Measurements from ENCODE around the gene SCTR.

Gene SCTR

DNA sequence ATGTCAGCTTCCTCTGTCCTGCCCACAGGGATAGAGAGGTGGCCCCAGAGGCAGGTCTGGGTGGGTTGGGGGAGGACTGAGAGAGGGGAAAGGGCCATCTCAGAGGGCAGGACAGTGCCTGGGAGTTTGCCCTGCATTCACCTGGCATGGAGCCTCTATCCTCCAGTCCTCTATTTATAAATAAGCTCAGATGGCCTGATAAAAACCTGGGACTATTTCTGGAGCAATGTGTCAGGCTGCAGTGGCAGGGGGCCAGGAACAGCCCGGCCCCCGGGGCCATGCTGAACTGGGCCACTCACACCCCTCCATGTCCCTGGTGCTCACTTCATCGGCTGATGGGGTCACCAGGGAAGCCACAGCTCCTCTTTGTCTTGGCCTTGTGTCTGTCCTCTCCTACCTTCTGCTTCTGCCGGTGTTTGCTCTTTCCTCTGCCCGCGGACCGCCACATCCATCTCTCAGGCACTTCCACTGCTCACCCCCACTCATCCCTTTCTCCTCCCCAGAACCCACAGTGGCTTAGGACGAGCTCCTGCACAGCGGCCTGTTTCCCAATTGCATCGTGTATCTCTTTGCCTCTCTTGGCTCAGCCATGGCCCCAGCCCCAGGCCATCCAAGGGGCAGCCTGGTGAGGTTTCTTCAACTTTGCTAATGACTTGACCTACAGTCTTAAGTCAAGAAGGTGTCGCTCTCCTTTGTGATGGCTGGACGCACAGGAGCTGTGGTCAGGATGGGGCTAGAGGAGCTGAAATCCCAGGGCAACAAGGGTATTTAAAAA is 38.8 kb downstream of the SCTR start:
- DNase-seq (ENCODE audit: low read depth): no peak
- TF ChIP-seq CTCF (IDR thresholded peaks at IDR 0.05; ENCODE audit: control insufficient read depth, extremely low read depth, insufficient read depth): no peak
- H3K4me3 ChIP-seq (ENCODE audit: low read depth, low read length): no peak overlapping the region

GRCh38 chr2:119484834-119485233 is 39.4 kb downstream of the SCTR start:
- DNase-seq (ENCODE audit: low read depth): no peak
- no peak for TF ChIP-seq CTCF (IDR thresholded peaks at IDR 0.05; ENCODE audit: control insufficient read depth, extremely low read depth, insufficient read depth)
- no peak overlapping the region for H3K4me3 ChIP-seq (ENCODE audit: low read depth, low read length)

DNA sequence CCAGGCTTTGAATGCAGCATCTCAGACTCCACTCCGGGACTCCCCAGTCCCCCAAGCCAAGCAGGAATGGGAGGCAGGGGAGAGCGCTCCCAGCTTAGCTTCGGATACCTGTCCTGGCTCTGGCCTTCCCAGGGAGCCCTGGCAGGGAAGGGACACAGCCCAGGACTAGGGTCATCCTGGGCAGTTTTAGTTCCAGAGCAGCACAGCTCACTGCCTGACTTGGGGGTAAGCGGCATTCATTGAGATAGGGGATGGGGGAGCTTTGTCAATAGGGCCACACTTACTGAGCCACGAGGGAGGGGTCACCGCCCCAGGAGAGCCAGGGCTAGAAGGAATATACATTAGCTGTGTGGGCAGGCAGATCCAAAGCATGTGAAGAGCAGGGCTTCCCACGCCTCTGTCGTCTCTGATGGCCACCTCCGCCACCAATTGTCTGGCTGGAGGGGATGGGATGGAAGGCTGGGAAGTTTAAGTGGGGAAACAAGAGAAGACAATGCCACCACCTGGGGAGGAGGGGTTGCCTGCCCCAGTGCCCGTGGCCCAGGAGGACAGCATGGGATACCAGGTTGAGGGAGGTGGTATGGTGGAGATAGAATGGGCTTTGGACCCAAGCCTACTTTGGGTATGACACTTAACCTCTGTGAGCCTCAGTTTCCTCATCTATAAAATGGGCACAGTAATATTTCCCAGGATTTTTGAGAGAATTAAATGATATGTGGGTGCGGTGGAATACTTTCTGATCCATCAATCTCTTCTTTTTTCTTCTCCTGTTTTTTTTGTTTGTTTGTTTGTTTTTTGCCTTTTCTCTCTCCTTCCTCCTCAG is 40.2 kb downstream of the SCTR start:
- no peak for DNase-seq (ENCODE audit: low read depth)
- no peak overlapping the region for H3K4me3 ChIP-seq (ENCODE audit: low read depth, low read length)
- no peak for TF ChIP-seq CTCF (IDR thresholded peaks at IDR 0.05; ENCODE audit: control insufficient read depth, extremely low read depth, insufficient read depth)

- no peak for TF ChIP-seq CTCF (IDR thresholded peaks at IDR 0.05; ENCODE audit: control insufficient read depth, extremely low read depth, insufficient read depth)
- H3K4me3 ChIP-seq (ENCODE audit: low read depth, low read length): no peak overlapping the region
- DNase-seq (ENCODE audit: low read depth): no peak
Observed at GRCh38 chr2:119483395-119483753, 40.9 kb downstream of the SCTR start.

DNA sequence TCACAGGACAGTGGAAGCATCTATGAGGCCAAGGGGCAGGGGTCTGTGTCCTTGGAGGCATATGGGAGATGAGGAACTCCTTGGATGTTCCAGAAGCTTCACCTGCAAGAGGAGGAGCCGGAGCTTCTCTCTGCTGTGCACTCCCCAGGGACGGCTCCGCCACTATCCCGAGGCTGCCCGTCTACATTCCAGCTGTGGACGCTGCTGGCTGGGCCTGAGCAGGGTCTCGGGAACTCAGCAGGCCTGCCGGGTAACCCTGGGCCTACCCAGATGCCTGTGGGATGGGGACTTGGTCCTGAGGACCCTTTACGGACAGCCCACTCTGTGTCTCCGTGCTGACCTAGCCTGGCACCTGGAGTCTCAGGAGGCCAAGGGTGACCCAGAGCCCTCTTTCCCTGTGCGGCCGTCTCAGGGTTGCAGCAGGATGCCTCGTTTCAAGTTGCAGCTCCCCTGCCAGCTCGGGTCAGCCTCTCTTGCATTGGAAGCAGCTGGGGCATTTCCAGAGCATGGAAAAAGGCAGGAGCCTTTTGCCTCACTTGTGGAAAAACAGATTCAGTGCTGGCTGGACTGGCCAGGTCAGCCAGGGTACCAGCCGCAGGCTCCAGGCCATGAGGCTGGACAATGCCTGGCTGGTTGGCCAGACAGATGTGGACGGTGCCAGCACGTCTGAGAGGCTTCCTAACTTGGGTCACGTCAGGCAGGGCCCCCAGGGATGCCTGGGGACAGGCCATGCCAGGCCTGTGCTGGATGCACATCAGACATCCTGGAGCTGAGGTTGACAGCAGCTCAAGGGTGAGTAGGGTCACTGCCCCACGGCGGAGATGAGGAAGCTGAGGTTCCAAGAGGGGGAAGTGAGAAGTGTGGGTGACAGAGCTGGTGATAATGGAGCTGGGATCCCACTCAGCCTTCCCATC is 41.5 kb downstream of the SCTR start:
- no peak for DNase-seq (ENCODE audit: low read depth)
- TF ChIP-seq CTCF (IDR thresholded peaks at IDR 0.05; ENCODE audit: control insufficient read depth, extremely low read depth, insufficient read depth): no peak
- H3K4me3 ChIP-seq (ENCODE audit: low read depth, low read length): no peak overlapping the region

GRCh38 chr2:119481501-119482455 is 42.5 kb downstream of the SCTR start:
- H3K4me3 ChIP-seq (ENCODE audit: low read depth, low read length): no peak overlapping the region
- no peak for TF ChIP-seq CTCF (IDR thresholded peaks at IDR 0.05; ENCODE audit: control insufficient read depth, extremely low read depth, insufficient read depth)
- DNase-seq (ENCODE audit: low read depth): no peak
